GM23248 (cell line): Measurements from ENCODE around the gene CRTC2.

Experiments
- EZH2 ChIP-seq: fragments of 200-600 bp; sonication (generic); IDR thresholded peaks from 2 replicates; pipeline ENCODE4 v1.6.1; 2018; ENCODE audit warnings: antibody characterized with exemption, mild to moderate bottlenecking; ENCODE audit not compliant: insufficient read depth, poor library complexity, severe bottlenecking
- EZH2phosphoT487 ChIP-seq: fragments of 200-600 bp; sonication (generic); IDR thresholded peaks from 2 replicates; pipeline ENCODE4 v1.6.1; 2018; ENCODE audit warnings: antibody characterized with exemption, moderate library complexity, mild to moderate bottlenecking, low read depth; ENCODE audit not compliant: insufficient read depth

GRCh38 chr1:153939476-153939875, 18.9 kb downstream of the CRTC2 start:
- TF ChIP-seq EZH2phosphoT487 (no peak), EZH2 (no peak)
